Measurements from ENCODE around the gene VENTX.
A peak's percentile ranks its signal among the peaks of the same experiment; 100 is the strongest.
"Not testable (repeated sequence)": the region's sequence is repeated elsewhere in the genome, so short reads cannot be mapped to it uniquely, and the experiment has no call there.

VENTX gene

DNA sequence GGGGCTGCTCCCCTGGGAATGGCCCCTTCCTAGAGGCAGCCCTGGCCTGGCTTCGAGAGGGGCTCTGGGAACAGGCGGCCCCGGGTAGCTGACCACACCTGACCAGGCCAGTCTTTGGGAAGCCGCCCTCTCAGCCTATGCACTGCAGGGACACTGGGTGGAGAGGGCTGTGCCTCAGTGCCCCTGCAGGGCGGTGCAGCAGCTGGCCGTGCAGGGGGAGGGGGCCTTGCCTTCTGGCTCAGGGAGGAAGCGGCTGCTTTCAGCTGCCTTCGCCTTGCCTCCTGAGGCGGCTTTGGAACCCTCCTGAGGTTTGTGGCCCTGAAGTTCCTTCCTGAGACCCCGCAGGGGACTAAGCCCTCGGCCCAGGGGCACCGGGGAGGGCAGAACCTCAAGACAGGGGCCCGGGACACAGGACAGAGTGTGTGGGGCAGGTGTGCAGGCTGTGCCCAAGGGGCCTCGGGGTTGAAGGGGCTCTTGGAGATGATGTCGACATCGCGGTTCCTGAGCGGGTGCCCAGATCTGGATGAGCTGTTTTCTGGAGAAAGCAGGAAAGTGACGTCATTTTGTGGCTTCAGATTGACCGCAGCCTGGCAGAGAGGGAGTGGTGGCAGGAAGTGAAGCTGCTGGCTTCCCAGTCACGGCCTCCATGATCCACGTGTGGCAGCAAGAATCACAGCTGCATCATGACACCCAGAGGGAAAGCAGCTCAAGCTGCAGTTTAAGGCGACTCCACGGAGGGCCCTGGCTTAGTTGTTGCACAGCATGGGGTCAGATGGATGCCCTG, 21.4 kb downstream of the VENTX start:
- DNase-seq: peak; percentile 83

- no peak for DNase-seq
Measured at GRCh38 chr10:133259602-133259989, 21.9 kb downstream of the VENTX start.

- peak; percentile 61 for DNase-seq
Measured at GRCh38 chr10:133260895-133261725, 23.5 kb downstream of the VENTX start.

DNA sequence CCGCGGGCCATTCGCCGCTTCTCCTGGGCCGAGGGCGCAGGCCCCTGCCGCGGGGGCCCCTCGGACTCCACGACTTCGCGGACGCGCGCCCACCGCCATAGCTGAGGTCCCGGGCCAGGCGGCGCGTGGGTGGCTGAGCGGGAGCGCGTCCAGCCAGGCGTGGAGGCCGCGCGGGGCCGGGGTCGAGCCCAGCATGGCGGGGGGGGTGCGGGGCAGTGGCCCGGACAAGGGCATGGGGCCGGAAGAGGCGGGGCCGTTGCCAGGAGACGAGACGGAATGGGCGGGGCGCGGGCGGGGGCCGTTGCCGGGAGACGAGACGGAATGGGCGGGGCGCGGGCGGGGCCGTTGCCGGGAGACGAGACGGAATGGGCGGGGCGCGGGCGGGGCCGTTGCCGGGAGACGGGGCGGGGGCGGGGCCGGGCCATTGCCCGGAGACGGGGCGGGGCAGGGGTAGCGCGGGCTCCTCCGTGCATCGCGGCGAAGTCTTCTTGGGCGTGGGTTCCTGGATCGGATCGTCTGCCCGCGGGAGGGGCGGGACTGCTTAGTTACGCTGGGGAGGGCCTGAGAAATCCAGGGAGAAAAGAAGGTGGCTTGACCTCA, 24.2 kb downstream of the VENTX start:
- DNase-seq: peak; percentile 78

- DNase-seq: no peak
Measured at GRCh38 chr10:133262696-133263095, 25.0 kb downstream of the VENTX start.

DNA sequence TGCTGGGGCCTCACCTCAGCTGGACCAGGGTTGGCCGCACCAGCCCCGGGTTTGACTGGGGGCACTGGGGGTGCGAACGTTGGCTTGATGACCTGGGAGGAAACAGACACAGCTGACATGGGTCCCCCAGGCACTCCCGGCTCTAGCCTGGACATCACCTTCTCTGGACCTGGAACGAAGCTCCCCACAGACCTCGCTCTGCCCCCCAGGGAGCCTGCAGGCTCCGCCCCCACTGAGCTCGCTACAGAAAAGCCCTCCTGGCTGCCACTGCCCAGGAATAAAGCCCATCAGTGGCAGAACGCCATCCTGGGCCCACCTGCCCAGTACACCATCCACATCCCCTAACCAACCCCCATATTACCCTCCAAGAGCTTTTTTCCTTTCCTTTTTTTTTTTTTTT, 26.0 kb downstream of the VENTX start:
- no peak for DNase-seq

DNA sequence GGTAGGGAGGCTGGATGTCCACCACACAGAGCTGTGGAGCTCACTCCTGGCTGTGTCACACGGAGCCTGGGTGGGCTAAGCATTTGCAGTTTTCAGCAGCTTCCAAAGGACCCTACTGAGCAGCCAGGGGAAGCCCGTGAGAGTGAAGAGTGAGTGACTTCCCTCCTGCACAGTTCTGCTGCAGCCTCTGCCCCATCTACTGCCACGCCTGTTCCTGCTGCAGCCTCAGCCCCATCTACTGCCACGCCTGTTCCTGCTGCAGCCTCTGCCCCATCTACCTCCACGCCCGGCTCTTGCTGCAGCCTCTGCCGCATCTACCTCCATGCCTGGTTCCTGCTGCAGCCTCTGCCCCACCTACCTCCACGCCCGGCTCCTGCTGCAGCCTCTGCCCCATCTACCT, 26.8 kb downstream of the VENTX start:
- DNase-seq: no peak

DNA sequence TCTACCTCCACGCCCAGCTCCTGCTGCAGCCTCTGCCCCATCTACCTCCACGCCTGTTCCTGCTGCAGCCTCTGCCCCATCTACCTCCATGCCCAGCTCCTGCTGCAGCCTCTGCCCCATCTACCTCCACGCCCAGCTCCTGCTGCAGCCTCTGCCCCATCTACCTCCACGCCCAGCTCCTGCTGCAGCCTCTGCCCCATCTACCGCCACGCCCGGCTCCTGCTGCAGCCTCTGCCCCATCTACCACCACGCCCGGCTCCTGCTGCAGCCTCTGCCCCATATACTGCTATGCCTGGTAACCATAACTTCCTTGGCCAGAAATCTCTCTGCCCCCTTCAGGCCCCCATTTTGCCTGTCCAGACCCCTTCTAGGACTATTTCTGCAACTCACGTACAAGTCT, 27.4 kb downstream of the VENTX start:
- not testable (repeated sequence) for DNase-seq

DNA sequence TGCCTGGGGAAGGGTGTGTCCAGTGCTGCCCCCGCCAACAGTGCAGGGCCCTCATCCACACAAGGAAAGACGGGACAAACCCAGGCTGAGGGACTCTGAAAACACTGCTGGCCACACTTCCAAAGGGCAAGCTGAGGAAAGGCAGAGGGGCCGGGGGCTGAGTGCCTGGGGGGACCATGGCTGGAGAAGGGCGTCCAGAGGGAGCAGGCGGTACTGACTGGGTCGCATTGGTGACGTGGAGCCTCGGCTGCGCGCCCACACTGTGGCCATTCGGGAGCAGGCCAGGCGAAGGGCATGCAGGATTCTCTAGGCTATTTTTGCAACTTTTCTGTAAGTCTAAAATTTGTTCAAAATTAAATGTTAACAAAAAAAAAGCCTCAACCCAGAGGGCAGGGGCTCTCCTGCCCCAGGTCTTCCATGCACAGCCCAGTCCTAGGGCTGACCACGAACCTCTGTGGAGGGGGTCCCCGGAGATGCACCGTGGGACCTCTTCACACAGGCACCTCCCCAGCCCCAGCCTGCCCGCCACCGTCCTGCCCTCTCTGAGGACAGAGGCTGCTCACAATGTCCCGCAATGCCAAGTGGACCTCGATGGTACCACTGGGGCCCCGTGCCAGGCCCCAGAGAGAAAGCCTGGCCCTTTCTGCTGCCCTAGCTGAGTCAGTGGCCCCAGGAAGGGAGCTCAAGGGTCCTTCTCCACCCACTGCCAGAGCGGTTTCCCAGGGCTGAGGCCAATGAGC, 28.6 kb downstream of the VENTX start:
- DNase-seq: no peak

DNA sequence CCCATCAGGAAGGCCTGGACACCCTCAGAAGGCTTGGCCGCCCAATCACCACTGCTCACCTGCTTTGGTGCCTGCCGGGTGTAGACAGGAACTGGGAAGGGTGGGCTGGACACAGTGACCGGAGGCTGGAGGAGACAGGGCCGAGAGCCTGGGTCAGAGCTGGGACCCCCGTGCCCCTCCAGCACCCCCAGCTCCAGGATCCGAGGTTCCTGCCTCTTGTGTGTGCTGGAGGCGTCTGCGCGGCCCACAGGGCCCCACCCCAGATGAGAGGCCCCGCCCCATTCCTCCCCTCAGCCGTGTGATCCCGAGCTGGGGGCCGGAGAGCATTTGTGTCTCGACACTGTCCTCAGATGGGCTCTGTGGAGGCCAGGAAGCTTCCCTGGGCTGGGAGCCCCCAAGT, 29.6 kb downstream of the VENTX start:
- no peak for DNase-seq

DNA sequence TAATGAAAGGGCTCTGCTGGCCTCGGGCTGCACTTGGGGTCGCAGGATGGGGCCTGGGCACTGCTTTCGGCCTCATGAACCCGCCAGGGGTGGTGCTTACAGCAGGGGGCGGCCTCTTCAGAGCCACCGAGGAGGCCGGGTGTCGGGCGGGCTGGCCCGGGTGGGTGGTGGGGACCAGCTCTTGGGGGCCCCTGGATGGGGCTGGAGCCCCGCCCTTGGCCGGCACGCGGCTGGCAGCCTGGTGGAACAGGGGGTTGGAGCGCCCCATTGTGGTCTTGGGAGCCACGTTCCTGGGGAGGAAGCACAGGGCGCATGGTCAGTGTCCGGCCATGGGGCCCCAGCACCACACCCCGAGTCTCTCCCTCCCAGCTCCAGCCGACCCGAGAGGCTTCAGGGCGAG, 30.2 kb downstream of the VENTX start:
- no peak for DNase-seq

- DNase-seq: no peak
Measured at GRCh38 chr10:133268532-133268931, 30.9 kb downstream of the VENTX start.

DNA sequence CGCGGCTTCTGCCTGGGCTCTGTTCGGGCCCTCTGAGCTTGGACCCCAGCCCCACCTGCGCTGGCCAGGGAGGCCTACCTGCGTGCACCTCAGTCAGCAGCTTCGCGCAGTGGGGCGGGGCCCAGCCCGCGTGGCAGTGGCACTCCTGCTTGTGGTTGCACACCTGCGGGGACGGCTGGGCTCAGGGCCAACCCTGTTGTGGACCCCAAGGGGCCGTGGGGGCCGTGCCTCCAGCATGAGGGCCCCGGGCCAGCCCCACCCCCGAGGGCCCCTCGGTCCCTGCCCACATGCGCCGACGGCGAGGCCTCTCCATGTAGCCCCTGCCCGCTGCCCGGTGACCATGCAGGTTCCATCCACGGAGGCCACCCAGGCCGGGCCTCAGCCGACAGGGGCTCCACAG, 31.7 kb downstream of the VENTX start:
- no peak for DNase-seq

- no peak for DNase-seq
Measured at GRCh38 chr10:133270204-133270603, 32.5 kb downstream of the VENTX start.

DNA sequence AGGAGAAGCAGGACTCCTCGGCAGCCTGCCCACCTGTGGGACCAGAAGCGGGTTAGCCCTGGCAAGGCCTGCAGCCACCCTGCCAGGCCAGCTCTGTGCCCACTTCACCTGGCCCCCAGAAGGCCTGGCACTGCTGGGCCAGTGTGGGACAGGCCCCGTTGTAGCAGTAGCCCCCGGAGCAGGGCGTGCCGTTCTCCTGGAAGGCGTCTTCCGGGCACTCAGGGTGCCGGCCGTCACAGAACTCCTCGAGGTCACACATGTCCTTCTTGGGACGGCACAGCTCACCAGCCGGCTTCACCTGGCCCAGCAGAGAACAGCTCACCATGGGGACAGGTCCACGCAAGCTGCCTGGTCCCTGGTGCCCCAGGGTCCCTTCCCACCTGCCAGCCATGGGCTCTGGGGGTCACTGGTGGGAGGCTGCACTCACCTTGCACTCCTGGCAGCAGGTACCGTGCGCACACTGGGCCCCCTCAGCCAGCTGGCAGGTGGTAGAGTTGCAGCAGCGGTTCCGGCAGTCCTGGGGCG, 33.2 kb downstream of the VENTX start:
- no peak for DNase-seq

- DNase-seq: no peak
Measured at GRCh38 chr10:133271521-133272300, 34.1 kb downstream of the VENTX start.

DNA sequence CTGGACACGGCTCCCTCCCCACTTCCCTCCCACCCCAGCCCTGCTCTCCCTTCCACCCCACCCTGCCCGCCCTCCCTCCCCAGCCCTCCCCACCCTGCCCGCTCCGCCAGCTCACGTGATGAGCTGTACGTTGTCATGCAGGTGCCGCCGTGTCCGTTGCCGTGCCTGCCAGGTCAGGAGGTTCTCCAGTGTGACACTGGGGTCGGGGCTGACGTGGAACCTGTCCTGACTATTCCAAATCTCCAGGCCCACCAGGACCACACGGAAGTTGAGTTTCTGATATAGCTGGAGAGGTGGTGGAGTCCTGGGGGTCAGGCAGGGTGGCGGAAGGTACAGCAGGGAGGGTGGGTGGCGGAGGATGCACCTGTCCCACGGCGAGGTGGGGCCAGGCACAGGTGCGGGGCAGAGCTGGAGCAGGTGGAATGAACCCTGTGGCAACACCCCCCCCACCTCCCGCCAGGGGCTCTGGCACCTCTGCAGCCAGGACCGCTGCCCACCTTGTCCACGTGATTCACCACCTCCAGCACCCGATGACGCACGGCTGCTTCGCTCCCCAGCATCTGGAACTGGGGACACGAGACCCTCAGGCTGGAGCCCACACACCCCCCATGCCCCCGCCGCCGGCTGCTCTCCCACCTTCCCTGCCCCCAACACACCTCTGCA, 34.8 kb downstream of the VENTX start:
- no peak for DNase-seq

DNA sequence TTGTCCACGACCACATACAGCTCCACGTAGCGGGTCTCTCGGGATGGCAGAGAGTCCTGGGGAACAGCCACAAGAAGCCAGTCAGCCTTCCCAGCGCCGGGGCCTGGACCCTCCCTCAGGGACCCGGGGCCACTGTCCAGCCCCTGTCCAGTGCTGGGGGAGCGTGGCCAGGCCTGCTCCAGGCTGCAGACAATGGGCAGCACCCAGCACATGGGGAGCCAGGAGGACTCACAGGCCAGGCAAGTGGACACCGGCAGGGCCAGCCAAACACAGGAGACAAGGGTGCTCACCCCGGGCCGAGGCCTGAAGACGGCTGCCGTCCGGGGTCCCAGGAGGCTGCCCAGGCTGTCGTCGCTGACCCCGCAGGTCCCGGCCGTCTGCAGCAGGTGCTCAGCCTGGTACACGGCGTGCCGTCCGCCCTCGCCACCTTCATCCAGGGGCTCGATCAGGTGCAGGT, 35.3 kb downstream of the VENTX start:
- no peak for DNase-seq

DNA sequence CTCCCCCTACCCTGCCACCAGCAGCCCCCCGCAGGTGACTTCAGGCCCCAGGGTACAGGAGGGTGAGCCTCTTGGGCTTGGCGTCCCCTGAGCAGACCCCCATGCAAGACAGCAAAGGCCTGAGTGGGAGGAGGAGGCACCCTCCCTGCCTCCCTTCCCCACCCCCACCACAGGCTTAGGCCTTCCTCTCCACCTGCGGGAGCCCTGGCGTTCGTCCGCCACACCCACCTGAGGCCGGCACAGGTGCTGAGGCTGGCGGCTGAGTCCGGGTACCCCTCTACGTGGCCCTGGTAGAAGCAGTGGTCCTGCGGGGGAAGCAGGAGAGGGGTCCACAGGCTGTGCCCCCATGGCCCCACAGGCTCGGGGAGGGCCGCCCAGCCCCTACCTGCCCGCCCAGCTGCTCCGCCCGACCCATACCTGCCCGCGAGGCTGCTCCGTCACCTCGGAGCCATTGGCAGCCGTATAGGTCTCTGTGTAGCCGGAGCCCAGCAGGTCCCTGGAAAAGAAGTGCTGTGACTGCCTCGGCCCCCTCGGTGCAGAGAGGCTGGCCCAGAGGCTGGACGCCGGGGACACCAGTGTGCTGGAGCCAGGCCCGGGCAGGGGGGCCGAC, 36.0 kb downstream of the VENTX start:
- no peak for DNase-seq

DNA sequence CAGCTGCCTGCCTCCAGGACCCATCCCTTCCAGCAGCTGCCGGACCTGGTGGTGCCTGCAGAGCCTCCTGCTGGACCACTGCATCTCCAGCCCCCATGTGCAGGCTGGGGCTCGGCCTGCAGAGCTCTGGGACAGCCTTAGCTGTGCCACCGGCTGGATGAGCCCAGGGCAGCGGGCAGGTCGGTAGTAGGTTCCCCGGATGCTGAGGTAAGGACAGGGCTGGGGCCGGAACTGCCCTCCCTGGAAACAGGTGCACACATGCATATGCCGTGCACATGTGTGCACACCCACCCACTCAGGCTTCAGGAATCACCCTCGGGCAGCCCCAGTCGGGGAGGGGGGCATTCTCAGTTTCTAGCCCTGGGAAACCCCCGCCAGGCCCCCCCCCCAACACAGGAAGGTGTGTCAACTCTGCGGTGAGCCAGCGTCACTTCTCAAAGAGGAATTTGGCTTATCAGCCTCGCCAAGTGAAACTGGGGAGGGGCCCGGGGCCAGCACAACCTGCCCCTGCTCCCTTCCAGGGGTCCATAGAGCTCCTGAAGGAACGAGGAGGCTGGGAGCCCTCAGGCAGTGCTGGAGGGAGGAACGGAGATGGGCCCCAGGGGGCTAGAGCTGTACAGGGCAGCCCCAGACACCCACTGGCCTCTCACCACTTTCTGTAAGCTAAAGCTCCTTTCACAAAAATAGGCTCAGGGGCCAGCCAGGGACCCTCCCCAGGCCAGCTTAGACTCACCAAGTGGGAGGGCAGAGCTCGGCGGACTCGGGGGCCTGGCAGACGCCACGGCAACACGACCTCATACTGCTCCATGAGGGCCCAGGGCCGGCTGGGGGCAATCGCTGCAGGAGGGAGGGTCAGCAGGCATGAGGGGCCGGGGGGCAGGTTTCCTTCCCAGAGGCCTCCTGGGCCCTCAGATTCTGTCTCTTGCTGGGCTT, 37.4 kb downstream of the VENTX start:
- DNase-seq: no peak
